Amniotic stem cell (primary cell): ENCODE data around the gene NOP53.

Source experiments
- DNase-seq: peaks from one replicate; lab custom pipeline; 2025; lab: John Stamatoyannopoulos, UW

The NOP53 gene

DNA sequence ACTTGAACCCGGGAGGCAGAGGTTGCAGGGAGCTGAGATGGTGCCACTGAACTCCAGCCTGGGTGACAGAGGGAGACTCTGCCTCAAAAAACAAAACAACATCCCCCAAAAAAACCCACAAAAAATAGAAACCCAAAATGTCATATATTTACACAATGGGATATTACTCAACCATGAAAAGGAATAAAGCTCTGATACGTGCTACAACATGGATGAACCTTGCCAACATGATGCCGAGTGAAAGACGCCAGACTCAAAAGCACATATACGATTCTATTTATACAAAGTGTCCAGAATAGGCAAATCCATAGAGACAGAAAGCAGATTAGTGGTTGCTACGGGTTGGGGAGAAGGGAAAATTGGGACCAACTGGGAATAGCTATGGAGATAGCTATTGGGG lies 61.1 kb downstream of the NOP53 start:
- DNase-seq: no peak
